NCI-H187 treated with DMSO at 0.1 percent for 48 hours (cell line): ENCODE results near the gene NLGN2.

Experiments used
- DNase-seq: peaks from one replicate; lab custom pipeline; 2025; lab: John Stamatoyannopoulos, UW

NLGN2 gene

DNA sequence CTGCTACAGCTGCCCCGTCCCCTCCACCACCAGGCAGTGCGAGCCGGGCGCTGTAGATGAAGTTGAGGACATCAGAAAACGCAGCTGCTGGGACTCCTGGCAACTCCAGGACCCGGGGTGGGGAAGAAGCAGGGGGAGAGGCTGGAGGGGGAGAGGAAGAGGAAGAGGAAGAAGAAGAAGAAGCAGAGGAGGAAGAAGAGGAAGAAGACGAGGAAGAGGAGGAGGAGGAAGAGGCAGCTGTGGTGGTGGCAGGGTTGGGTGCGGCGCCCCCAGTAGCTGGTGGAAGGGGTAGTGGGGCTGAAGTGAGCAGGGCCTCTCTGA lies 58.6 kb downstream of the NLGN2 start:
- no peak for DNase-seq

DNA sequence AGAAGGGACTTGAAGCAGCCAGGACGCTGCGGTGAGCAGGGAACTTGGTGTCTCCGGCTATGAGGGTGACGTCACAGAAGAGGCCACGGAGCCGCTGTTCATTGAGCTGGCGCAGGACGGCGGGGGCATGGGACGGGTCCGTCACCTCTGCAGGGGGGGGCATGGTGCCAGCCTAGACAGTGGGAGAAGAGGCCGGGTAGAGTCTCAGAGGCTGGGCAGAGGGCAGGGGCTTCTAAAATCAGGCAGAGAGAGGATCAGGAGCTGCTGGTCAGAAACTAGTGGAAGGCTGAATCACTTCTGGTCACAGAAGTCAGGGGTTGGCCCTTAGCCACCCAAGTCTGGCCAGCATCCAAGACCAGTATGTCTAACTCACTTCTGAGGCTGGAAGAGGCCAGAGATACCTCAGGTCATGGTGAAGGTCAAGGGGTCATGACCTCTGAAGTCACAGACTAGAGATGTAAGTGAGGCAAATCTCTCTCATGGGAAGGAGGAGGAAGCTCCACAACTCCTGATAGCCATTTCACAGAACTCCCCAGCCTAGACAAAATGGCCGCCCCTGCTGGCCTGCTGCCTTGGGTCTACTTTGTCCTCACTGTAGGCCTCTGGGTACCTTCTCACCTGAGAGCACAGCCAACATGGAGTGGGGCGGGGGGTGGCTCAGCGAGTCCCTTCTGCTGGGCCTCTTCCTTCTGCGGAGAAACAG lies 59.1 kb downstream of the NLGN2 start:
- DNase-seq: no peak

DNA sequence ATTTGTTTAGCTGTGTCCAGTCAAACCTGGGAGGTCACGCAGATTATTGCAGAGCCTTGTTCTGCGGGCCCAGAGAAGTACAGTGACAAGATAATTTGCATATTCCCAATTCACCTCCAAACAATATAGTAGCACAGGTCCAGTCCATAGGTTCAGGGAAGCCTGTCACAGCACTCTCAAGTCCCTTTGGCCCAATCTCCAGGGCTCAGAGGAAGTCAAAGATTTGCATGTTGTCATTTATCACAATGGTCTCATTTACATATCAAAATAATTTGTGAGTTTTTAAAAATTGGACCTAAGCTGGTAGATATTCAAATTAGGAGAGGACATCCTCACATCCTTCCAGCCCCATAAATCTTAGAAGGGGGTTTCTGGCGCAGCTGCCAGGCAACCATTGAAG lies 59.9 kb downstream of the NLGN2 start:
- no peak for DNase-seq

DNA sequence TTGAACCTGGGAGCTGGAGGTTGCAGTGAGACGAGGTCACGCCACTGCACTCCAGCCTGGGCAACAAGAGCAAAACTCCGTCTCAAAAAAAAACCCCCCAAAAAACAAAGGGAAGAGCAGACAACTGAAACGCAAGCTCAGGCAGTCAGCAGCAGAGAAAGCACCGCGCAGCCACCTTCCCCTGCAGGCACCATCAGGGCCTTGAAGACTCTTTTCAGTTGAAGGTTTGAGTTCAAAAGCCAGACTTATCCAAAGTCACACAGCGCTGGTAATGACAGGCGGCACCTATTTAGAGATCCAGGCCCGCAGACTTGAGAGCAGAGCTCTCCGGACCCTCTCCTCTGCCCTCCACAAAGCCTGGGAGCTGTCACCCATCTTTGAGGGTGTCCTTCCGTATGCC lies 60.6 kb downstream of the NLGN2 start:
- DNase-seq: no peak

DNA sequence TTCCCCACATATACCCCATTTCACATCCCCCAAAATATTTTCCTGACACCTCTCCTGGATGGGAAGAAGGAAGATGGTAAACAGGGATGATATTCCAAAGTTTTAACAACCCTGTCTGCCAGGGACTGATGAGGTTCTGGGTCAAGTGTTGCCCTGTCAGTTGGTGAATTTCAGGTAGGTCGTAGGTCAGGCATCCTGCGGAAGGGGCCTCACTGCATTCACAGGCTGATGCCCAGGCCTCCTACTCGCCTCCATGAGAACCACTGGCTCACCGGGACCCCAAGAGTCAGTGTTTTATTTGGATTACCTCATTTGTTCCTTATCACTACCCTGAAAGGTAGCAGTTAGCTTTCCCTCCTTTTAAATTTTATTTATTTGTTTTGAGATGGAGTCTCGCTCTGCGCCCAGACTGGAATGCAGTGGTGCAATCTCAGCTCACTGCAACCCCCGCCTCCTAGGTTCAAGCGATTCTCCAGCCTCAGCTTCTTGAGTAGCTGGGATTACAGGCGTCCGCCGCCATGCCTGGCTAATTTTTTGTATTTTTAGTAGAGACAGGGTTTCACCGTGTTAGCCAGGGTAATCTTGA lies 61.3 kb downstream of the NLGN2 start:
- no peak for DNase-seq
